Activated CD8-positive, alpha-beta memory T cell treated with anti-CD3 and anti-CD28 coated beads, Interleukin-2, amount 50 U/mL, for 24 hours (primary cell): ENCODE data around the gene CHRD.

Experiments used
- DNase-seq: peaks from one replicate; pipeline ENCODE4 v3.0.0-alpha.2; 2020; ENCODE audit errors: extremely low read depth

The CHRD gene

GRCh38 chr3:184381261-184382224, 1.7 kb downstream of the CHRD start:
- no peak for DNase-seq

GRCh38 chr3:184382326-184383032, 2.6 kb downstream of the CHRD start:
- no peak for DNase-seq

- no peak for DNase-seq
Observed at GRCh38 chr3:184383033-184383740, 3.3 kb downstream of the CHRD start.

GRCh38 chr3:184384342-184384741, 4.5 kb downstream of the CHRD start:
- no peak for DNase-seq

GRCh38 chr3:184384856-184385422, 5.1 kb downstream of the CHRD start:
- DNase-seq, result no peak

- no peak for DNase-seq
Observed at GRCh38 chr3:184386047-184386806, 6.4 kb downstream of the CHRD start.

GRCh38 chr3:184387174-184387714, 7.4 kb downstream of the CHRD start:
- DNase-seq, result no peak

GRCh38 chr3:184388164-184388935, 8.5 kb downstream of the CHRD start:
- no peak for DNase-seq

GRCh38 chr3:184388936-184389230, 9.0 kb downstream of the CHRD start:
- no peak for DNase-seq

GRCh38 chr3:184389384-184389783, 9.5 kb downstream of the CHRD start:
- DNase-seq, result no peak

GRCh38 chr3:184389935-184390528, 10.2 kb downstream of the CHRD start:
- DNase-seq, result no peak

GRCh38 chr3:184391266-184391665, 11.4 kb downstream of the CHRD start:
- DNase-seq, result no peak

GRCh38 chr3:184395320-184395660, 15.4 kb downstream of the CHRD start:
- no peak for DNase-seq

- no peak for DNase-seq
Observed at GRCh38 chr3:184399410-184399809, 19.6 kb downstream of the CHRD start.

- no peak for DNase-seq
Observed at GRCh38 chr3:184405075-184406030, 25.5 kb downstream of the CHRD start.

- DNase-seq, result no peak
Observed at GRCh38 chr3:184409331-184409926, 29.6 kb downstream of the CHRD start.

GRCh38 chr3:184409946-184410500, 30.2 kb downstream of the CHRD start:
- DNase-seq, result no peak
